AG04450 (cell line): ENCODE measurements around the gene NOG. TPM values are rescaled to one million over a fixed set of nuclear protein-coding genes. Genes with fewer than 3 reads are reported as not detected.

Experiments used
- CTCF ChIA-PET: fragments of 300-600, 350-600 bp; formaldehyde crosslinking; extraction: SDS; loops from one replicate; lab custom pipeline; 2022; ENCODE audit warnings: antibody characterized with exemption, inconsistent platforms; lab: Charles Lee
- POLR2A ChIA-PET: fragments of 350-600 bp; formaldehyde crosslinking; extraction: SDS; loops from one replicate; lab custom pipeline; 2021; ENCODE audit warnings: antibody characterized with exemption, inconsistent platforms; lab: Yijun Ruan, JAX
- DNase-seq: peaks from one replicate; pipeline ENCODE4 v3.0.0-alpha.2; 2011; ENCODE audit warnings: low read depth, low spot score
- H3K27ac ChIP-seq: one replicate; pipeline ENCODE4 v1.5.1; 2012; ENCODE audit warnings: low read depth, low read length, control low read depth
- H3K27me3 ChIP-seq: one replicate; pipeline ENCODE4 v1.6.0; 2012; ENCODE audit warnings: low read length; ENCODE audit not compliant: control insufficient read depth, insufficient read depth
- H3K4me3 ChIP-seq: 2 replicates; pipeline ENCODE4 v1.5.1; 2011; ENCODE audit warnings: mild to moderate bottlenecking, low read depth, low read length, control low read depth
- H3K9me3 ChIP-seq: 2 replicates; pipeline ENCODE4 v1.5.1; 2012; ENCODE audit warnings: low read length; ENCODE audit not compliant: control insufficient read depth, insufficient read depth
- CTCF ChIP-seq: IDR thresholded peaks from 2 replicates; pipeline ENCODE4 v1.5.1; 2011; ENCODE audit warnings: low read depth, low read length, control low read depth, inconsistent platforms
- polyA plus RNA-seq: library from polyadenylated mRNA; depleted of rRNA; stranded (reverse); fragments of >200 nt; gene quantifications from 2 replicates; pipeline ENCODE4 v1.2.3, GENCODE V29; 2011

NOG gene
- polyA plus RNA-seq, 1 experiment = 0.64 TPM

GRCh38 chr17:56635641-56636040, 42.1 kb downstream of the NOG start:
- POLR2A ChIA-PET = no interaction called here

GRCh38 chr17:56636265-56636664, 42.8 kb downstream of the NOG start:
- no peak overlapping the region for H3K27ac ChIP-seq
- DNase-seq = no peak
- TF ChIP-seq CTCF = no peak
- peaks cover 5% of the 10 kb centered on the region for H3K27me3 ChIP-seq
- no peaks in the 10 kb centered on the region for H3K9me3 ChIP-seq
- ChIA-PET POLR2A (no interaction called here), CTCF (interaction anchor here (2.1 kb wide), 1 partner anchor 80 kb away, joined by 5 read pairs; no protein-coding TSS in a partner anchor)
- no peak overlapping the region for H3K4me3 ChIP-seq

More at GRCh38 chr17:56635641-56636040, 42.1 kb downstream of the NOG start:
- Histone ChIP-seq H3K27me3 (peaks cover 5% of the 10 kb centered on the region), H3K9me3 (no peaks in the 10 kb centered on the region), H3K27ac (no peak overlapping the region), H3K4me3 (no peak overlapping the region)
- CTCF ChIA-PET = no interaction called here
- no peak for TF ChIP-seq CTCF
- DNase-seq = no peak

- Histone ChIP-seq H3K27ac (no peak overlapping the region), H3K9me3 (no peaks in the 10 kb centered on the region), H3K27me3 (peaks cover 5% of the 10 kb centered on the region), H3K4me3 (no peak overlapping the region)
- DNase-seq = no peak
- no peak for TF ChIP-seq CTCF
- CTCF ChIA-PET = interaction anchor here (1.9 to 2.1 kb wide), 2 partner anchors 8 to 79 kb away, joined by 5 to 11 read pairs; no protein-coding TSS in a partner anchor
- POLR2A ChIA-PET = no interaction called here
These were observed 43.8 kb downstream of the NOG start for GRCh38 chr17:56637254-56637653.

GRCh38 chr17:56638591-56639051, 45.1 kb downstream of the NOG start:
- no peaks in the 10 kb centered on the region for H3K9me3 ChIP-seq
- DNase-seq = no peak
- H3K4me3 ChIP-seq = no peak overlapping the region
- no peak overlapping the region for H3K27ac ChIP-seq
- no peak for TF ChIP-seq CTCF
- peaks cover 7% of the 10 kb centered on the region for H3K27me3 ChIP-seq
- CTCF ChIA-PET = interaction anchor here (0.5 to 1.9 kb wide), 4 partner anchors 9 to 1461 kb away, joined by 3 to 11 read pairs (median 4); partner anchors contain the start of gene NOG
- POLR2A ChIA-PET = no interaction called here

- ChIA-PET CTCF (no interaction called here), POLR2A (no interaction called here)
- Histone ChIP-seq H3K27me3 (peaks cover 7% of the 10 kb centered on the region), H3K27ac (no peak overlapping the region), H3K9me3 (no peaks in the 10 kb centered on the region), H3K4me3 (no peak overlapping the region)
- TF ChIP-seq CTCF = no peak
- no peak for DNase-seq
These were observed 46.0 kb downstream of the NOG start for GRCh38 chr17:56639517-56639916.
